IPS-18c (cell line): ENCODE measurements around the gene PHF21B.

ENCODE experiments used
- H3K4me3 ChIP-seq: 2 replicates; pipeline ENCODE4 v1.7.0; 2013; ENCODE audit warnings: low read depth, mild to moderate bottlenecking, low read length, moderate library complexity; ENCODE audit not compliant: insufficient read depth
- H3K9me3 ChIP-seq: one replicate; pipeline ENCODE4 v1.6.1; 2013; ENCODE audit warnings: mild to moderate bottlenecking, low read length, moderate library complexity; ENCODE audit not compliant: control insufficient read depth, insufficient read depth

The PHF21B gene

DNA sequence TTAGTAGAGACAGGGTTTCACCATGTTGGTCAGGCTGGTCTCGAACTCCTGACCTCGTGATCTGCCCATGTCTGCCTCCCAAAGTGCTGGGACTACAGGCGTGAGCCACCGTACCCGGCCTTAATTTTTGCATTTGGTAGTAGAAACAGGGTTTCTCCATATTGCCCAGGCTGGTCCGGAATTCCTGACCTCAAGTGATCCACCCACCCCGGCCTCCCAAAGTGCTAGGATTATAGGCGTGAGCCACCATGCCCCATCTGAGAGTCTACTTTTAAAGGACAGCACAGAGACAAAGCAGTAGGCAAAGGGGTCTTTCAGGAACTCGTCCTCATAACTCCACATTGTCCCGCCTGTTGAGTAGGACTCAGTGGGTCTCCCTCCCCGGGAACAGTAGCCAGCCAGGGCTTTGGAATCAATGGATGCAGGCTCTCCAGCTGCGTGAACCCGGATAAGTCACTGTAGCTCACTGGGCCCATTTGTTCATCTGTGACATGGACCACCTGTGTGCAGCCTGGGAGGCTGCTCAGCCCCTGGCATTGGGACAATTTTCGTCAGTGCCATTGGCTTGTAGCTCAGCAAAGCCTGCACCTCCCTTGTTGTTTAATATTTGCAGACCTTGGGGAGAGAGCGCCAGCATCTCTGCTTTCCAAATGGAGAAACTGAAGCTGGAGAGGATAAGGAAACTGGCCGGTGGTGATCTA lies 171.3 kb downstream of the PHF21B start:
- H3K9me3 ChIP-seq: no peaks in the 10 kb centered on the region
- H3K4me3 ChIP-seq: no peak overlapping the region

DNA sequence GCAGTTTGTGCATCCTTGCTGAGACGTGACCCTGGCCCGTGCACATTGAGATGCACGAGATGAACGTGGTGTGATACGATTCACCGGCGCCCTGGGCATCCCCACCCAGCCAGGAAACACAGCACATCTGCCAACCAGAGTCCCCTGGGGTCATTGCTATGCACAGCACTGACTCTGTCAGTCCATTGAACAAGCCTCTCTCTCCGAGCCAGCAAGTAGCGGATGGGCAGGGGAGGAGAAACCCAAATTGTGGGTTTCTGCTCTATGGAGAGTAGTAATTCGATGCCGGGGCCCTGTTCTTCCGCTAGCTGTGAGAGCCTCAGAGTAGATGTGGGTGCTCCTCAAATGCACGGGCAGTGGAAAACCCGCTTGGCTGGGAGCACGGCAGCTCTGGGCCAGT lies 172.3 kb downstream of the PHF21B start:
- no peaks in the 10 kb centered on the region for H3K9me3 ChIP-seq
- H3K4me3 ChIP-seq: no peak overlapping the region

DNA sequence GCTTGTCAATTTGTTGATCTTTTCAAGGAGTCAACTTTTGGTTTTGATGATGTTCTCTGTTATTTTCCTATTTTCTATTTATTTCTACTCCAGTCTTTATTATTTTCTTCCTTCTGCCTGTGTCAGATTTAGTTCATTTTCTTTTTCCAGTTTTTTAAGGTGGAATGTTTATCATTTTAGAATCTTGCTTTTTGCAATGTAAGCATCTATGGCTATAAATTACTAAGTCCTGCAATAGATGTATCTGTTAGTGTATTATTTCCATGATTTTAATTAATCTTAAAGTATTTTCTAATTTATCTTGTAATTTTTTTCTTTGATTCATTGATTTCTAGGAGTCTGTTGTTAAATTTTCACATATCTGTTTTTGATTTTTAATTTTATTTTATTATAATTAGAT lies 175.7 kb downstream of the PHF21B start:
- no peaks in the 10 kb centered on the region for H3K9me3 ChIP-seq
- no peak overlapping the region for H3K4me3 ChIP-seq

DNA sequence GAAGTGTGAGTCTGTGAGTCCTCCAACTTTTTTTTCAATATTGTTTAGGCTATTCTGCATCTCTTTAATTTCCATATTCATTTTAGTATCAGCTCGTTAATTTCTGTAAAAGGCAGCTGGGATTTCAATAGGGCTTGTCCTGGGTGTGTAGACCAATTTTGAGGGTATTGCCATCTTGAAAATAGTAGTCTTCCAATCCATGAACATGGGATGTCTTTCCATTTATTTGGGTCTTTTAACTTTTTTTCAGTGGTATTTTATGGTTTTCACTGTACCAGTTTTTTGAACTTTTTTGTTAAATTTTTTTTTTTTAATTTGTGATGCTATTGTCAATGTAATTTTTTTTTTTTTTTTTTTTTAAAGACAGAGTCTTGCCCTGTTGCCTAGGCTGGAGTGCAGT lies 177.9 kb downstream of the PHF21B start:
- Histone ChIP-seq H3K4me3 (no peak overlapping the region), H3K9me3 (no peaks in the 10 kb centered on the region)
